SIG-M5 treated with dmso at 0.1 percent for 504 hours (cell line): ENCODE measurements around the gene UBASH3B.
"Not testable (repeated sequence)": the region's sequence is repeated elsewhere in the genome, so short reads cannot be mapped to it uniquely, and the experiment has no call there.

Experiments
- DNase-seq: peaks from one replicate; lab custom pipeline; 2025; ENCODE audit not compliant: unreplicated experiment; lab: John Stamatoyannopoulos, UW

UBASH3B gene, protein sequence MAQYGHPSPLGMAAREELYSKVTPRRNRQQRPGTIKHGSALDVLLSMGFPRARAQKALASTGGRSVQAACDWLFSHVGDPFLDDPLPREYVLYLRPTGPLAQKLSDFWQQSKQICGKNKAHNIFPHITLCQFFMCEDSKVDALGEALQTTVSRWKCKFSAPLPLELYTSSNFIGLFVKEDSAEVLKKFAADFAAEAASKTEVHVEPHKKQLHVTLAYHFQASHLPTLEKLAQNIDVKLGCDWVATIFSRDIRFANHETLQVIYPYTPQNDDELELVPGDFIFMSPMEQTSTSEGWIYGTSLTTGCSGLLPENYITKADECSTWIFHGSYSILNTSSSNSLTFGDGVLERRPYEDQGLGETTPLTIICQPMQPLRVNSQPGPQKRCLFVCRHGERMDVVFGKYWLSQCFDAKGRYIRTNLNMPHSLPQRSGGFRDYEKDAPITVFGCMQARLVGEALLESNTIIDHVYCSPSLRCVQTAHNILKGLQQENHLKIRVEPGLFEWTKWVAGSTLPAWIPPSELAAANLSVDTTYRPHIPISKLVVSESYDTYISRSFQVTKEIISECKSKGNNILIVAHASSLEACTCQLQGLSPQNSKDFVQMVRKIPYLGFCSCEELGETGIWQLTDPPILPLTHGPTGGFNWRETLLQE

DNA sequence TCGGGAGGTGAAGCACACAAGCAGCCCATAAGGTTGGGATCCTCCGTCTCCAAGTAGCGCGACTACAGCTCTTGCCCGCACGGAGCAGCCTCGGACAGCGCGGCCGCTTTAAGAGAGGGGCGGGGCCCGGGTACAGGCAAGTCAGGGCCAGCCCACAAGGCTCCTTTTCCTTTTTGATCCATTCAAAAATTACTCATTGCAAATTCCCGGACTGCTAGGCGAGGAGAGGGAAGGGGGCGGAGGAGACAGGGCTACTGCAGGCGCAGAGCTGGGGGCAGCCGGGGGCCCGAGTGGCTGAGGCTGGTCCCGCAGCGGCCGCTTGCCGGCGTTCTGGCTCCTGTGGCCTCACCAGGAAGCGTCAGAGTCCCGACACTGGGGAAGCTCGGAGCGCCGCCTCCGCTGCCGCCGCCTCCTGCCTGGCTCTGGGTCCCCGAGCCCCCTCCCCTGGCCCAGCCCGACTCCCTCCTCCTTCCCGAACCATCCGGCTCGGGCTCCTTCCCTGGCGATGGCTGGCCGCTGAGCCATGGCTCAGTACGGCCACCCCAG lies at the start of gene UBASH3B:
Gene UBASH3B, plus strand, starts transcription at position 196 of the 546 bp plus-strand sequence. Its CDS starts 328 bp downstream, at position 524.
- peak; percentile 65 for DNase-seq

DNA sequence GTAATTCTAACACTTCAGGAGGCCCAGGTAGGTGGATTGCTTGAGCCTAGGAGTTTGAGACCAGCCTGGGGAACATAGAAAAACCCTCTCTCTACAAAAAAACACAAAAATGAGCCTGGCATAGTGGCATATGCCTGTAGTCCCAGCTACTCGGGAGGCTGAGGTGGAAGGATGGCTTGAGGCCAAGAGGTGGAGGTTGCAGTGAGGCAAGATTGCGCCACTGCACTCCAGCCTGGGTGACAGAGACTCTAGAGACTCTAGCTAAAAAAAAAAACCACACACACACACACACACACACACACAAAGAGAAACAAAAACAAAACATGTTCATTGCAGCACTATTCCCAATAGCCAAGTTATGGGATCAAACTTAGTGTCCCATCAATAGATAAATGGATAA lies 48.4 kb upstream of the UBASH3B start:
- not testable (repeated sequence) for DNase-seq

DNA sequence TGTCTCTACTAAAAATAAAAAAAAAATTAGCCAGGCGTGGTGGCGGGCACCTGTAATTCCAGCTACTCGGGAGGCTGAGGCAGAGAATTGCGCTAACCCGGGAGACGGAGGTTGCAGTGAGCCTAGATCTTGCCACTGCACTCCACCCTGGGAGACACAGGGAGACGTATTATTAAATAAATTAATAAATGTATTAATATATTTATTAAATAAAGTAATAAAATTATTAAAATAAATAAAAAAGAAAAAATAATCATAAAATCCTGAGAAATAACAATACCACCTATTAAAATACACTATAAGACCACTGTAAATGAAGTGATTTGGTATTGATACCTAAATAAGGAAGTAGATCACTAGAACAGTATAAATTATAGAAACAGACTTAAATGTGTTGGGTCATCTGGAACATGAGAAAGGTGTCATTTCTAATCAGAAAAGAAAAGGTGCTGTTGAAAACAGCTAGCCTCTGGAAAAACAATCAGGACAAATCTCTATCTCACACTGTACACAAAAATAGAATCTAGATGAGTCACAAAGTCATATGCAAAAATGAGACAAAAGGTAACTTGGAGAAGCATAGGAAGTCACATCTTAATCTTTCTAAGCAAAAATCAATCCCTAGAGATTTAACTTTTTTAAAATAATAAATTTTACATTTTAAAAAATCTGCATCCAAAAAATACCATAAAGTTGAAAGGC lies 43.2 kb upstream of the UBASH3B start:
- DNase-seq = no peak

DNA sequence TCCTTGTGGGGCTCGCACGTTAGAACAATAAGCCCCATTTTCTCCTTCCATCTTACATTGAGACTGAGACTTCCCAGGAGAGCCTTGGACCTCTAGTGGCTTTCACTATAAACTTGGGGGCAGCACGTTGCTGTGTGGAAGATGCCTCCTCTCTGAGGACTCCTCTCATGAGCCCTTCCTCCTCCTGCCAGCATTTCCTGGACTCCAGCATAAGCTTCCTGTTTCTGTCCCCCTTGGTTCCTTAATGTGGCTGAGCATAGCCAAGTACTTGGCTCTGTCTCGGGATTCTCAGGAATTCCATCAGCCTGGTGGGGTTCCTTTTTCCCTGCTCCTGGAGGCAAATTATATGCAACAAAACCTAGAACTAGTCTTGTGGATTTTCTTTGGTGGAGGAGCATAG lies 38.8 kb upstream of the UBASH3B start:
- DNase-seq = no peak

DNA sequence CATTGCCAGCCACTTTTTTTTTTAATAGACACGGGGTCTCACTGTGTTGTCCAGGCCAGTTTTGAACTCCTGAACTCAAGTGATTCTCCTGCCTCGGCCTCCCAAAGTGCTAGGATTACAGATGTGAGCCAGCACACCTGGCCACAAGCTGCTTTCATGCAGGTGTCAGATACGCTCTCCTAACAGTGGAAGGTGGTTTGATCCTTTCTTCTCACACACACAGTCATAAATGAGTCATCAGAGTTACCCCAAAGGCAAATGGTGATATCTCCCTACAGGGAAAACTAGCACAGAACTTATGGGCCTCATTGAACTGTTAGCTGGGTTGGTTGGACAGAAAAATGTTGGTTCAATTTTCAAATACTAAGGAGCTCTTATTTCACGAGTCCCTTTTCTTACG lies 38.2 kb upstream of the UBASH3B start:
- no peak for DNase-seq

DNA sequence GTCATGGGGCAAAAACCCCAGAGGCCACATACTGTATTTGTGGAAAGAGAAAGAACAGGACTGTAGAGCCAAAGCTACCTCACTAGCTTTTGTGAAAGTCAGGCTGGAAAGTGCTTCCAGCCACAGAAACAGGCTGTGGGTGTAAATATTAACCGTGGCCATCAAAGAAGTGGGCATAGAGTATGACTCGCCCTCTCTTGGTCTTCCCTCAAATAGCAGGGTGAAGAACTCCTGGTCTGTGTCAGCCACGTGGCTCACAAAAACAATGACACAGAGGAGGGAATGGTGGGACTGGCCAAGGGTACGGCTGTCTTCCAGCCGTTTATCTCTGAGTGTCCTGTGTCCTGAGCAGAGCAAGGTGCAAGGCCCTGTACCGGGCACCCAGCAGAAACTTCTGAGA lies 37.6 kb upstream of the UBASH3B start:
- DNase-seq = no peak

DNA sequence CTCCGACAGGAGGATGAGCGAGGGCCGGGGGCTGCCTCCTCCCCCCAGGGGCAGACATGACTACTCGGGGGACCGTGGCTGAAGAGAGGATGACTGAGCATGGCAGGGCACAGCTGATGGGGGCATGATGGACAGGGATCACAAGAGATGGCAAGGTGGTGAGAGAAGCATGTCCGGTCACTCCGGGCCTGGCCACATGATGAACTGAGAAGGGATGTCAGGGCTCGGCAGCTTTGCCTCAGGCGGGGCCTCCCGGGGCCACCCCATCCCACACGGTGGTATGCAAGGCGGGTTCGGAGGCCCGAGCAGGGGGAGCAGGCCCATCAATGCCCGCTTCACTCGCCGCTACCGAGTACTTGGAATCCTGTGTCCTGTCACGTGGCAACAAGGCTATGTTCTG lies 36.6 kb upstream of the UBASH3B start:
- DNase-seq = no peak

DNA sequence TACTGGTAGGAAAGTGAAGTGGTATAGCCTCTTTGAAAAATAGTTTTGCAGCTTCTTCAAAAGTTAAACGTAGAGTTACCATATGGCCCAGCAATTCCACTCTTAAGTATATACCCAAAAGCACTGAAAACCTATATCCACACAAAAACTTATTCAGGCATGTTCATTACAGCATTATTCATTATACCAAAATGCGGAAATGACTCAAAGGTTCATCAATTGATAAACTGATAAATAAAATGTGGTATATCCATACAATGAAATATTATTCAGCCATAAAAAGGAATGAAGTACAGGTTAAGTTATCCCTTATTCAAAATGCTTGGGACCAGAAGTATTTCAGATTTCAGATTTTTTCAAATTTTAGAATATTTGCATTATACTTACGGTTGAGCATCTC lies 35.8 kb upstream of the UBASH3B start:
- no peak for DNase-seq

DNA sequence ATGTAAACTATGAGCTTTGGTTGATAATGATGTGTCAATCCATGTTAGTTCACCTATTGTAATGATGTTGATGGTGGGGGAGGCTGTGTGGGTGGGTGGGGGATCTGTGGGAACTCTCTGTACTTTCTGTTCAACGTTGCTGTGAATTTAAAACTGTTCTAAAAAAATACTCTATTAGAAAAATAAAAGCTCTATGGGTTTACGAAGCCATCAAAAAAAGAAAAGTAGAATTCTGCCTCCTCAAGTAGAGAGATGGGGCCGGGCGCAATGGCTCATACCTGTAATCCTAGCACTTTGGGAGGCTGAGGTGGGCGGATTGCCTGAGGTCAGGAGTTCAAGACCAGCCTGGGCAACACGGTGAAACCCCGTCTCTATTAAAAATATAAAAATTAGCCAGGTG lies 30.0 kb upstream of the UBASH3B start:
- DNase-seq = not testable (repeated sequence)

DNA sequence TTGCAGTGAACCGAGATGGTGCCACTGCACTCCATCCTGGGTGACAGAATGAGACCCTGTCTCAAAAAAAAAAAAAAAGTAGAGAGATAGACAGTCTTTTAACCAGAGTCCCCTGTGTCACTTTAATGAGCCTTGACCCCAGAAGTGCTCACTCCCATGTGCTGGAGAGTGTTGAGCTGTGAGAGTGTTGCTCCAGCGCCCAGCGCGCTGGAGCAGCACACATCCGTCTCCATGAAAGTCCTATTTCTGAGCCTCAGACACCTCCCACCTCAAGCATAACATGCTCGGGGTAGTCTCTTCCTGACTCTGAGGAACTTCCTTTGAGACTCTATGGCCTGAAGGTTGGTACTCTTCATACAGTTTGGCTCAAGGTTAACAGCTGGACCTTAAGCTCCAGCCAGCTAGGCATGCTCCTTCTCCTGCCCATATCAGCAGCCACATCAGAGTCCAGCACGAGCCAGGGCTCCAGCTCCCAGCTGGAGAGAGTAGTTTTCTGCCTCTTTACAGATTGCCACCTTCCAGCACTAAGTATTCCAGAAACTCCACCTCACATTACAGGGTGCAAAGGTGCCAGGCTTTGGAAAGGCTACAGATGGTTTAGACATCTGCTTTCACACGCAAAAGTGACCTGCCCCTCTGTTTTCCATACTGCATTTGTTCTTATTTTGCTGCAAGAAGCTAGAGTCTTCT lies 29.4 kb upstream of the UBASH3B start:
- DNase-seq = no peak

DNA sequence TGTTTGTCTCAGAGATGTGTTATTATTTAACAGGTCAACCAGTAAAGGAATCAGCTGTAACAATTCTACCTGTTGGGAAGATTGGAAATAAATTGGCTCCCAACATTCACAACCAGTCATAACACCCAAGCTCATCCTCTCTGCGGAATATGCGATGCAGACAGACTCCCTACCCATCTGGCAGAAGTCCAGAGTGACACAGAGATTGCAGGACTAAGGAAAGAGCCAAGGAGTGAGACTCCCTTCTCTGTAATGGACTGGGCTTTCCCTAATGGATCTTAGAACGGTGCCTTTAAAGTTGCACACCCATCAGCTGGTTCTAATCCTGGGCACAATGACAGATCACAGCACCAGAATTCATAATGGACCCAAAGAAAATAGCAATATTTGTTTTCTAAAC lies 27.8 kb upstream of the UBASH3B start:
- no peak for DNase-seq

DNA sequence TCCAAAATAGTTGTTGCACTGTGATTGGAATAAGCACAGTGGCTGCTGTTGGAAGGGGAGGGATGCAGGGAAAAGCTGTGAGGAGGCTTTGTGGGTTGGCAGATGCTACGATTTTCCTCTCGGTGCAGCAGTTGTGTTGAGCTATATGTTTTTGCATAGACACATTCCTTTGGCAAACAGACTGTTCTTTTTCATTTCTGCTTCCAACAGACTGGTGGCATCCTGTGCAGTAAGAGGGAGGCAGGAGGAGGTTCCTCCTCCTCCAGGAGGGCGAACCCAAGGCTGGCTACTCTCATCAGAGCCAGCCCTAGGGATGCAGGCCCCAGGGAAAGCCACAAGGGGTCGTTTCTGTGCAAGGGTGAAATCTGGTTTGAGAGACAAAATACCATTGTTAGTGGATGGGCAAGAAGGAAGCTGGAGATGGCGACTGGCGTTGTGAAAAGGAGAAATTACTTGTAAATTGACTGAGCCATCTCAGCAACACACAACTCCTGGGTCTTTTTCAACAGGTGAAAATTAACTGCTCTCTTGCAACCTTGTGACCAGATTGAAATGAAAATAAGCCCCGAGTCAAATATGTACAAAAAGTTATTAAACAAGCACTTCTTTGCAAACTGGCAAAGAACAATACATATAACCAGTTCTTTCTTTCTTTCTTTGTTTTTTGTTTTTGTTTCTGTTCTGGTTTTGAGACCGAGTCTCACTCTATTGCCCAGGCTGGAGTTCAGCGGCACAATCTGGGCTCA lies 26.5 kb upstream of the UBASH3B start:
- DNase-seq = peak; percentile 80

DNA sequence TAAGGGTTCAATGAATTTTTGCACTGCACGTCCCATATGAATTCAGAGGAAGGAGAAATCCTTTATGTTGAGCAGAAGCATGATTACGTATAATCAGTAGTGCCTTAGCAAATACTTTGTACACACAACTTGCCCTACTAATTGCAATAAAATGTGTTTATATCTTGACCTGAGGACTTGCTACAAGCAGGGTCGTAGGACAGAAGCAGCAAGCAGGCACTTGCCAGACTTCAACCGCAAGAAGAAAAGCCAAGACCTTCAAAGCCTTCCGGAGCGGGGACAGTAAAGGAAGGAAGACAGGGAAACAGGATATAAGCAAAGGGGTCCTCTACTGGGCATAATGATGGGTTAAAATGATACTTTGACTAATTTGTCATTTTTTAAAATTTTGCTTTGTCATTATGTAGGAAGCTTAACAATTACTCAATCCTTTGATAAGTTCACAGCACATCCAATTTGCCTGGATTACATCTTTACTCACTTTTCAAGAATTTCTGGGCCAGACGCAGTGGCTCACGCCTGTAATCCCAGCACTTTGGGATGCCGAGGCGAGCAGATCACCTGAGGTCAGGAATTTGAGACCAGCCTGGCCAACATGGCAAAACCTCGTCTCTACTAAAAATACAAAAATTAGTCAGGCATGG lies 23.2 kb upstream of the UBASH3B start:
- no peak for DNase-seq

DNA sequence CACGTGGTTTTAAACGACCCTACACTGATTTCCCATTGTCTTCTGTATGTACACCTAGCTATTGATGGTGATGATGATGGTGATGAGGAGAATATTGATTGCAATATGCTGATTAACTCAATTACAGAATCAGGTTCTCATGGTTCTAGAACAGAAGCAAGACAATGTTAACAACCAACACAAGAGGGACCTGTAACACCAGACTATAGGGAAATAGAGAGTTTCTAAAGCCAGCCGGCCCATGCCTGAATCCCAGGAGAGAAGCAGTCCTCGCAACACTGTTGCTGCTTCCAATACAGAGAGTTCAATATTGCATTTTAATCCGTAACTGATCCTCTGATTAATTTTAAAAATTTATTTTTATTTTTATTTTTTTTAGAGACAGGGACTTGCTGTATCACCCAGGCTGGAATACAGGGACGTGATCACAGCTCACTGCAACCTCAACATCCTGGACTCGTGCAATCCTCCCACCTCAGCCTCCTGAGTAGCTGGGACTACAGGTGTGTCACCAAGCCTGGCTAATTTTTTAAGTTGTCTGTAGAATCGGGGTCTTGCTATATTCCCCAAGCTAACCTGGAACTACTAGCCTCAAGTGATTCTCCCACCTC lies 22.2 kb upstream of the UBASH3B start:
- peak; percentile 52 for DNase-seq

DNA sequence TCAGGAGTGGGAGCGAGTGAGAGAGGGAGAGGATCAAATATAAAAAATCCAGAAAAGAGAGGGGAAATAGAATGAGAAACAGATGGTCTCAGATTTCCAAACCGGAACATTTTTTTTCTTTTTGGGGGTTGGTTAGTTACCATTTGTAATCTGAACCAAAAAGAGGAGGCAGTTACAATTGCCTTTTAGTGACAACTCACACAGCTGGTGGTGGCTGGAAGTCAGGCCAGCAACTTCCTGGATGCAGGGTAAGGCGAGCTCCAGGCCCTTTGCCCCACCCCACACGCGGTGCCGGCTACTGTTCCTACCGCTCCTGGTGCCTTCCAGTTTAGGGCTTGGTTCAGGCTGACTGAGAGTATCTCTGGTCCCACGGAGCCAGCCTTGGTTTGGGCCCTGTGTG lies 21.0 kb upstream of the UBASH3B start:
- no peak for DNase-seq

DNA sequence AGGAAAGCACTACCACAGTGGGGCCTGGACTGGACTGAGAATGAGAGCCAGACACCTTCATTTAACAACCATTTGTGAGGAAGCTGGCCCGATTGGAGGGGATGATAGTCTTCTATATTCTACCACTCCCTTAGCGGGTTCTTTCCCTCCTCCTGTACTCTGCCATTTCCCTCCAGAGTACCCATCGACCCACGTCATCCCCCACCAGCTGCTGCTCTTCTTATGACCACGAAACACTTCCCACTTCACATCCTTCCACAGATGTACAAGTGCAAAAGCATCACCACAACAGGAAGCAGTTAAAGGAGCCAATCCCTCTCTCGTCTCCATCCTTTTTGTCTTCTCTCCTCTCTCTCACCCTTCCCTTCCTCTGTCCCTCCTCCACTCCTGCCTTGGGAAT lies 18.0 kb upstream of the UBASH3B start:
- no peak for DNase-seq

DNA sequence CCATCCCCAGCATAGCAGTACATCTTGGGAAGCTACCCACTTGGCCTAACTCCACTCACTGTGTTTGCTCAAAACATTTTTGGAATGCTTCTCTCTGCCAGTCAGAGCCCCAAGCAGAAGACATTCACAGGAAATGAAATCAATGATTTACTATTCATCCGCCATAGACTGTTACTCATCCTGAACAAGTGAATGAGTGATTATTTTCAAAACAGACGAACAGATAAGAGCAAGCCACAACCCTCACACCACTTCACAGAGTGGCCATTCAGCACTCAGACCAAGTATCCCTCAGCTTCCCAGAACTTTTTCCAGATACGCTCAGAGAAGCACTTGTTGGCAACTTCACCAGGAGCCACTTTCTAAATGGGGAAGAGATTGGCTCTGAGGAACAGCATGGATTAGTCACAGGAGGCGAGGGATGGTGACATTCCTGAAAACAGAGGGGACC lies 13.0 kb upstream of the UBASH3B start:
- no peak for DNase-seq

DNA sequence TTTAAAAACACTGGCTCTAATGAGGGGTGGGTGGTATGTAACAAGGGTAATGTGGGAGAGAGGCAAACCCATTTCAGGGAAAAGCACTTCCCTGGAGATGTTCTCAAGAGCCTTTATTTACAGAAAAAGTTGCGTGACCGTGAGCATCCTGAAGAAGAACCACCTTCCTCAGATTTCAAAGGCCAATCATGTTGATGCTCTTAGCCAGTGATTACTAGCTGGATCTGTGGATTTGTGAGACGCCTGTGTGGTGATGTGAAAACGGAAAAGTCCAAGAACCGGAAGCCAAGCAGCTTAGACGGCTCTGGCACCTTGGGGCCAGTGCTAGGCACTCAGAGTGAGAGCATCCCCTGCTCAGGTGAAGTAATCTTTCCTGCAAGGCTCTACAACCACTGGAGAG lies 12.6 kb upstream of the UBASH3B start:
- DNase-seq = no peak

DNA sequence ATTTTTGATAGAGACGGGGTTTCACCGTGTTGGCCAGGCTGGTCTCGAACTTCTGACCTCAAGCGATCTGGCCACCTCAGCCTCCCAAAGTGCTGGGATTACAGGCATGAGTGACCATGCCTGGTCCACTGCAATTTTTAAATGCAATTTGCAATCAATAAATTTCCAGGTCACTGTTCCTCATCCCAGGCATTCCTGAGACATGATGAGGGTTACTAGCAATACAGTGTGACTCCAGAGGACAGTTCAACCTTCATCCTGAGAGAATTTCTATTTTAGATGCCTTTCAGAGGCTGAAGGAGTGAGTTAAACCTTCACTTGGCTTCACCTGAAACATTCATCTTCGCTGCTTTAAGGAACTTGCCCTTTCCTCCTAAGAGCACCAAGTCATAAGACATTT lies 9.7 kb upstream of the UBASH3B start:
- DNase-seq = no peak
